ENCODE measurements around the gene IFT57. TPM values are rescaled to one million over a fixed set of nuclear protein-coding genes. Genes with fewer than 3 reads are reported as not detected.

Gene IFT57
- total and polyA plus RNA-seq, 2 of the 8 experiments (the other 6 are each of a cell fraction or from before 2014, with no cell fraction given): 15.1 to 27.8 TPM

GRCh38 chr3:108127301-108127988, 94.8 kb downstream of the IFT57 start (continued):
- TF ChIP-seq CHD7 (IDR thresholded peaks at IDR 0.05; ENCODE audit: insufficient replicate concordance, low read length): no peak
- no peak for TF ChIP-seq JUND (IDR thresholded peaks at IDR 0.05; ENCODE audit: low read length)
- TF ChIP-seq SP1 (IDR thresholded peaks at IDR 0.05; ENCODE audit: low read depth, low read length): no peak
- TF ChIP-seq NANOG (IDR thresholded peaks at IDR 0.05; ENCODE audit: insufficient read depth, low read depth, low read length, poor library complexity, severe bottlenecking): no peak
